Stomach (tissue), 4 donors: ENCODE data around the gene KLHL29.

Source experiments
- POLR2A ChIP-seq, 4 donors: fragments of 450-650 bp; IDR thresholded peaks; one replicate each; pipeline ENCODE4 v1.6.1; 2016; ENCODE audit warnings: antibody characterized with exemption in 4 of 4, control low read depth in 2 of 4, mild to moderate bottlenecking in 1 of 4, moderate library complexity in 1 of 4
- POLR2AphosphoS5 ChIP-seq, 3 donors: sonication (generic); formaldehyde crosslinking; IDR thresholded peaks; one replicate each; pipeline ENCODE4 v1.6.1; 2016; ENCODE audit warnings: antibody characterized with exemption in 3 of 3
- TF ChIP-seq, protein P1 (sequence below), 7 experiments: fragments of 450-650 bp in 4 of 7; fragments of 200-600 bp in 3 of 7; sonication (generic) in 3 of 7; IDR thresholded peaks; one replicate each; pipeline ENCODE4 v1.5.1; 2016 to 2019; ENCODE audit warnings: antibody characterized with exemption in 7 of 7, control low read depth in 2 of 7, mild to moderate bottlenecking in 1 of 7

DNA sequence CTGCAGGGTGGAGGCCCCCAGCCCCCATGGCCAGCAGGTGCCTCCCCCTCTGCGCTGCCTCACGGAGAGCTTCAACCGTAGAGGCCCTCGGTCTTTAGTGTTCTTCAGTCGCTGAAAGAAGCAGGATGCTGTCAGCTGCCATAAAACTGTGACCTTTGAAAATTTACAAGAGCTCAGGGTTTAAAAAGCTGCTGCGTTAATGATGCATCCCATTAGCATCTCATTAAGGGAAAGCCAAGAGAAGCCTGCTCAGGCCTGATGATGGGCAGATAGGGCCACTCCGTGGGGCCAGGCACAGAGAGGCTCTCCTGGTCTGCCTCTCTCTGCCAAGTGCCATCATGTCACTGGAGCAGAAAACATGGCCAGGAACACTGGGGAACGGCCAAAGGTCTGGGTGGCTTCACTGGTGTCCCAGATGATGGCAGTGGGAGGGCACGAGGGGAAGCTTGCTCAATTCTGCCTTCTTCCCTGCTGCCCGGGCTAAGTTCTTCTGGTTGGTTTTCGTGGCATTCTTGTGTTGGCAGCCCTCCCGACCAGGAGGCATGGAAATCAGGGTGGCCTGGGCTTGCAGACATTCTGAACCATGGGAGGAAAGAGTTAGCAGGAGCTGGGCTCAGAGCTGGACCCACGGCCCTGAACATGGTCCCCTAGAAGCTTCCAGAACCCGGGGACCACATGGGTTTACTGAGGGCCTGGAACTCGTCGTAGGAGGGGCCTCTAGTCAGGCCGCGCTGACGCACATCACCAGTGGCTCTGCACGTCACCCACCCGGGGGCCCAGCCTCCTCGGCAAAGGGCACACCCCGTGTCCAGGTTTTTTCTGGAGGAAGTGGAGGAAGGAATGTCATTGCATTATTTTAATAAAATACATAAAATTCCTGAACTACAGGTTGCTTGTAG lies 250.7 kb downstream of the KLHL29 start:
- TF ChIP-seq, protein P1, sequence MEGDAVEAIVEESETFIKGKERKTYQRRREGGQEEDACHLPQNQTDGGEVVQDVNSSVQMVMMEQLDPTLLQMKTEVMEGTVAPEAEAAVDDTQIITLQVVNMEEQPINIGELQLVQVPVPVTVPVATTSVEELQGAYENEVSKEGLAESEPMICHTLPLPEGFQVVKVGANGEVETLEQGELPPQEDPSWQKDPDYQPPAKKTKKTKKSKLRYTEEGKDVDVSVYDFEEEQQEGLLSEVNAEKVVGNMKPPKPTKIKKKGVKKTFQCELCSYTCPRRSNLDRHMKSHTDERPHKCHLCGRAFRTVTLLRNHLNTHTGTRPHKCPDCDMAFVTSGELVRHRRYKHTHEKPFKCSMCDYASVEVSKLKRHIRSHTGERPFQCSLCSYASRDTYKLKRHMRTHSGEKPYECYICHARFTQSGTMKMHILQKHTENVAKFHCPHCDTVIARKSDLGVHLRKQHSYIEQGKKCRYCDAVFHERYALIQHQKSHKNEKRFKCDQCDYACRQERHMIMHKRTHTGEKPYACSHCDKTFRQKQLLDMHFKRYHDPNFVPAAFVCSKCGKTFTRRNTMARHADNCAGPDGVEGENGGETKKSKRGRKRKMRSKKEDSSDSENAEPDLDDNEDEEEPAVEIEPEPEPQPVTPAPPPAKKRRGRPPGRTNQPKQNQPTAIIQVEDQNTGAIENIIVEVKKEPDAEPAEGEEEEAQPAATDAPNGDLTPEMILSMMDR (IDR thresholded peaks at IDR 0.05), result no peak
- TF ChIP-seq POLR2A (IDR thresholded peaks at IDR 0.05) (no peak), POLR2AphosphoS5 (IDR thresholded peaks at IDR 0.05) (no peak)
